Calu3 (cell line): ENCODE measurements around the gene SLC9A7. TPM values are rescaled to one million over a fixed set of nuclear protein-coding genes. Genes with fewer than 3 reads are reported as not detected.
A peak's percentile ranks its signal among the peaks of the same experiment; 100 is the strongest.
"Not testable (repeated sequence)": the region's sequence is repeated elsewhere in the genome, so short reads cannot be mapped to it uniquely, and the experiment has no call there.

ENCODE experiments used
- BruUV-seq: library from RNA; stranded (reverse); fragments of 400-500 nt; replicated peaks from 2 replicates; lab custom pipeline; 2021; lab: Mats Ljungman, UMichigan
- CTCF ChIA-PET: fragments of 300-600 bp; sonication (Branson Sonifier 250); formaldehyde crosslinking; loops from one replicate; lab custom pipeline; 2022; ENCODE audit warnings: antibody characterized with exemption; lab: Charles Lee
- DNase-seq: peaks from one replicate; pipeline ENCODE4 v3.0.0; 2022
- H3K27ac Mint-ChIP-seq: one replicate; pipeline ENCODE4 v1.8.0; 2022; ENCODE audit warnings: mixed read lengths; ENCODE audit not compliant: unreplicated experiment
- H3K27me3 Mint-ChIP-seq: one replicate; pipeline ENCODE4 v1.8.0; 2022; ENCODE audit warnings: mixed read lengths; ENCODE audit not compliant: unreplicated experiment
- H3K36me3 Mint-ChIP-seq: one replicate; pipeline ENCODE4 v1.8.0; 2022; ENCODE audit warnings: mild to moderate bottlenecking, moderate library complexity, mixed read lengths; ENCODE audit not compliant: insufficient read depth, unreplicated experiment
- H3K4me1 Mint-ChIP-seq: one replicate; pipeline ENCODE4 v1.8.0; 2022; ENCODE audit warnings: mild to moderate bottlenecking, low read depth, mixed read lengths; ENCODE audit not compliant: unreplicated experiment
- H3K4me3 Mint-ChIP-seq: one replicate; pipeline ENCODE4 v1.8.0; 2022; ENCODE audit warnings: mild to moderate bottlenecking, low read depth, moderate library complexity, mixed read lengths; ENCODE audit not compliant: unreplicated experiment
- H3K9me3 Mint-ChIP-seq: one replicate; pipeline ENCODE4 v1.8.0; 2022; ENCODE audit warnings: low read depth, mixed read lengths; ENCODE audit not compliant: unreplicated experiment
- intact Hi-C: fragments of 100-400 bp; cut with micrococcal nuclease; formaldehyde crosslinking; loops from one replicate; pipeline ENCODE4 v1.10.0; 2022; ENCODE audit not compliant: unreplicated experiment
- total RNA-seq: library from RNA; stranded (reverse); gene quantifications from 2 replicates; pipeline ENCODE4 v1.2.3, GENCODE V29; 2022
- TF ChIP-seq, protein P1 (sequence below): fragments of 200-600 bp; IDR thresholded peaks from one replicate; pipeline ENCODE4 v1.8.0; 2022; ENCODE audit warnings: antibody characterized with exemption; ENCODE audit not compliant: unreplicated experiment

SLC9A7 gene
- total RNA-seq, 1 experiment from 2014 or later: 83.3 TPM

GRCh38 chrX:46730765-46731164 lies 28.2 kb downstream of the SLC9A7 start:
- DNase-seq: no peak
- Mint-ChIP-seq H3K27ac (peak overlapping the region; percentile 15), H3K4me1 (peaks cover 9% of the 10 kb centered on the region), H3K36me3 (peaks cover under 1% of the 10 kb centered on the region), H3K9me3 (peaks cover under 1% of the 10 kb centered on the region), H3K27me3 (no peaks in the 10 kb centered on the region), H3K4me3 (no peak overlapping the region)
- CTCF ChIA-PET: no interaction called here
- BruUV-seq: no TSS peak
- TF ChIP-seq, protein P1, sequence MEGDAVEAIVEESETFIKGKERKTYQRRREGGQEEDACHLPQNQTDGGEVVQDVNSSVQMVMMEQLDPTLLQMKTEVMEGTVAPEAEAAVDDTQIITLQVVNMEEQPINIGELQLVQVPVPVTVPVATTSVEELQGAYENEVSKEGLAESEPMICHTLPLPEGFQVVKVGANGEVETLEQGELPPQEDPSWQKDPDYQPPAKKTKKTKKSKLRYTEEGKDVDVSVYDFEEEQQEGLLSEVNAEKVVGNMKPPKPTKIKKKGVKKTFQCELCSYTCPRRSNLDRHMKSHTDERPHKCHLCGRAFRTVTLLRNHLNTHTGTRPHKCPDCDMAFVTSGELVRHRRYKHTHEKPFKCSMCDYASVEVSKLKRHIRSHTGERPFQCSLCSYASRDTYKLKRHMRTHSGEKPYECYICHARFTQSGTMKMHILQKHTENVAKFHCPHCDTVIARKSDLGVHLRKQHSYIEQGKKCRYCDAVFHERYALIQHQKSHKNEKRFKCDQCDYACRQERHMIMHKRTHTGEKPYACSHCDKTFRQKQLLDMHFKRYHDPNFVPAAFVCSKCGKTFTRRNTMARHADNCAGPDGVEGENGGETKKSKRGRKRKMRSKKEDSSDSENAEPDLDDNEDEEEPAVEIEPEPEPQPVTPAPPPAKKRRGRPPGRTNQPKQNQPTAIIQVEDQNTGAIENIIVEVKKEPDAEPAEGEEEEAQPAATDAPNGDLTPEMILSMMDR: no peak
- intact Hi-C loops: no loop called here

DNA sequence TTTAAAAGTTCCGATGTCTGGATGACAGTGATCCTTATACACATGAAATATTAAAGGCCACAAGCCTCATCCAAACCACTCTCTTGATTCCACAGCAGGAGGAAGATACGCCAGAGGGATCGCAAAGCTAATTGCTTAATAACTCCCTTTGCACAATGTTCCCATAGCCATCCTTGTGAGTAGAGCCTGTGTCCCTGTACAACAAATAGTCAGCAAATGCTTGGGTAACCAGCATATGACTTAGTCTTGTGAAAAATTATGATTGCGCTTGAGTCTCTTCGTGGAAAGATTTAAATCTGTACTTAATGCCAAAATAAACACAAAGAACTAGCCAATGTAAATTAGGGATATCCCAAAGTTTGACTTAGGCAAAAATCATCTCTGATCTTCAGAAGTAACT lies 31.5 kb downstream of the SLC9A7 start:
- H3K27ac Mint-ChIP-seq: no peak overlapping the region
- no peaks in the 10 kb centered on the region for H3K27me3 Mint-ChIP-seq
- BruUV-seq: no TSS peak
- DNase-seq: no peak
- TF ChIP-seq, protein P1: no peak
- CTCF ChIA-PET: no interaction called here
- peaks cover 9% of the 10 kb centered on the region for H3K4me1 Mint-ChIP-seq
- intact Hi-C loops: no loop called here
- H3K4me3 Mint-ChIP-seq: no peak overlapping the region
- no peaks in the 10 kb centered on the region for H3K9me3 Mint-ChIP-seq
- peaks cover 6% of the 10 kb centered on the region for H3K36me3 Mint-ChIP-seq

- H3K9me3 Mint-ChIP-seq, BruUV-seq, DNase-seq, H3K27me3 Mint-ChIP-seq, H3K27ac Mint-ChIP-seq, H3K36me3 Mint-ChIP-seq, H3K4me3 Mint-ChIP-seq, CTCF ChIA-PET, intact Hi-C loops: not testable (repeated sequence)
- peaks cover 17% of the 10 kb centered on the region for H3K4me1 Mint-ChIP-seq
Observed at GRCh38 chrX:46723569-46723927, 35.4 kb downstream of the SLC9A7 start.

- Mint-ChIP-seq H3K9me3 (no peaks in the 10 kb centered on the region), H3K4me1 (peaks cover 17% of the 10 kb centered on the region), H3K4me3 (no peak overlapping the region), H3K36me3 (peaks cover 6% of the 10 kb centered on the region), H3K27me3 (no peaks in the 10 kb centered on the region), H3K27ac (no peak overlapping the region)
- CTCF ChIA-PET: no interaction called here
- TF ChIP-seq, protein P1: no peak
- intact Hi-C loops: no loop called here
- BruUV-seq: no TSS peak
- no peak for DNase-seq
Observed at GRCh38 chrX:46722742-46723568, 36.0 kb downstream of the SLC9A7 start.

- TF ChIP-seq, protein P1: no peak
- Mint-ChIP-seq H3K4me1 (peaks cover 36% of the 10 kb centered on the region), H3K27ac (no peak overlapping the region), H3K4me3 (no peak overlapping the region), H3K36me3 (no peaks in the 10 kb centered on the region), H3K27me3 (no peaks in the 10 kb centered on the region), H3K9me3 (no peaks in the 10 kb centered on the region)
- intact Hi-C loops: no loop called here
- BruUV-seq: no TSS peak
- DNase-seq: no peak
- CTCF ChIA-PET: no interaction called here
Observed at GRCh38 chrX:46716796-46717195, 42.1 kb downstream of the SLC9A7 start.
